ENCODE measurements around the gene EDC4.

DNA sequence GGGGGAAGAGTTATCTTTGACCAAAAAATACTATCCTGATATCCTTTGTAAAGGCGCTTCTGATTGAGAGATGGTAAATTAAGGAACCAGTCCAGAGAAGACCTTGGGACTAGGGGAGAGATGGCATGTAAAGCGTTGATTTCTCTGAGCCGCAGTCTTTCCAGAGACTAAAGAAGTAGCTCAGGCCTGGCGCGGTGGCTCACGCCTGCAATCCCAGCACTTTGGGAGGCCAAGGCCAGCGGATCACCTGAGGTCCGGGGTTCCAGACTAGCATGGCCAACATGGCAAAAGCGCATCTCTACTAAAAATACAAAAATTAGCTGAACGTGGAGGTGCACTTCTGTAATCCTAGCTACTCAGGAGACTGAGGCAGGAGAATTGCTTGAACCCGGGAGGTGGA, 24.7 kb upstream of the EDC4 start:
- TF ChIP-seq, protein P1, sequence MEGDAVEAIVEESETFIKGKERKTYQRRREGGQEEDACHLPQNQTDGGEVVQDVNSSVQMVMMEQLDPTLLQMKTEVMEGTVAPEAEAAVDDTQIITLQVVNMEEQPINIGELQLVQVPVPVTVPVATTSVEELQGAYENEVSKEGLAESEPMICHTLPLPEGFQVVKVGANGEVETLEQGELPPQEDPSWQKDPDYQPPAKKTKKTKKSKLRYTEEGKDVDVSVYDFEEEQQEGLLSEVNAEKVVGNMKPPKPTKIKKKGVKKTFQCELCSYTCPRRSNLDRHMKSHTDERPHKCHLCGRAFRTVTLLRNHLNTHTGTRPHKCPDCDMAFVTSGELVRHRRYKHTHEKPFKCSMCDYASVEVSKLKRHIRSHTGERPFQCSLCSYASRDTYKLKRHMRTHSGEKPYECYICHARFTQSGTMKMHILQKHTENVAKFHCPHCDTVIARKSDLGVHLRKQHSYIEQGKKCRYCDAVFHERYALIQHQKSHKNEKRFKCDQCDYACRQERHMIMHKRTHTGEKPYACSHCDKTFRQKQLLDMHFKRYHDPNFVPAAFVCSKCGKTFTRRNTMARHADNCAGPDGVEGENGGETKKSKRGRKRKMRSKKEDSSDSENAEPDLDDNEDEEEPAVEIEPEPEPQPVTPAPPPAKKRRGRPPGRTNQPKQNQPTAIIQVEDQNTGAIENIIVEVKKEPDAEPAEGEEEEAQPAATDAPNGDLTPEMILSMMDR (conservative IDR thresholded peaks at IDR 0.05; ENCODE audit: low read depth, low read length): no peak
- no peak for TF ChIP-seq EZH2 (IDR thresholded peaks at IDR 0.05; ENCODE audit: borderline replicate concordance, low read depth, low read length, poor library complexity, severe bottlenecking)

All from A673 (cell line).